Activated CD8-positive, alpha-beta memory T cell treated with anti-CD3 and anti-CD28 coated beads, Interleukin-2, amount 10 ng/mL, durations not matched to agents 7 days and 5 days (primary cell): ENCODE data around the gene GABRB2. TPM values are rescaled to one million over a fixed set of nuclear protein-coding genes. Genes with fewer than 3 reads are reported as not detected.
"Not testable (repeated sequence)": the region's sequence is repeated elsewhere in the genome, so short reads cannot be mapped to it uniquely, and the experiment has no call there.

Experiments used
- ATAC-seq: fragments of 150-1000 bp; cut with Tn5 transposase; one replicate; pipeline ENCODE4 v1.10.0; 2021; ENCODE audit warnings: moderate library complexity
- CTCF ChIA-PET: fragments of 350-600 bp; sonication (Branson Sonifier 250); formaldehyde crosslinking; loops from one replicate; lab custom pipeline; 2021; ENCODE audit warnings: antibody characterized with exemption; lab: Charles Lee
- DNase-seq: peaks from one replicate; pipeline ENCODE4 v3.0.0-alpha.2; 2020
- H3K27ac Mint-ChIP-seq: one replicate; pipeline ENCODE4 v1.8.0; 2021; ENCODE audit warnings: mild to moderate bottlenecking, mixed read lengths
- H3K27me3 Mint-ChIP-seq: one replicate; pipeline ENCODE4 v1.8.0; 2021; ENCODE audit warnings: mixed read lengths
- H3K36me3 Mint-ChIP-seq: one replicate; pipeline ENCODE4 v1.8.0; 2021; ENCODE audit warnings: mild to moderate bottlenecking, mixed read lengths
- H3K4me1 Mint-ChIP-seq: one replicate; pipeline ENCODE4 v1.8.0; 2021; ENCODE audit warnings: mixed read lengths
- H3K4me3 Mint-ChIP-seq: one replicate; pipeline ENCODE4 v1.8.0; 2021; ENCODE audit warnings: mild to moderate bottlenecking, moderate library complexity, mixed read lengths
- H3K9me3 Mint-ChIP-seq: one replicate; pipeline ENCODE4 v1.8.0; 2022; ENCODE audit warnings: low read depth, mixed read lengths
- total RNA-seq, 2 experiments: library from RNA; stranded (reverse); gene quantifications; one replicate each; pipeline ENCODE4 v1.2.3, GENCODE V29; 2021

Gene GABRB2
- total RNA-seq, 2 experiments from 2014 or later: not detected

DNA sequence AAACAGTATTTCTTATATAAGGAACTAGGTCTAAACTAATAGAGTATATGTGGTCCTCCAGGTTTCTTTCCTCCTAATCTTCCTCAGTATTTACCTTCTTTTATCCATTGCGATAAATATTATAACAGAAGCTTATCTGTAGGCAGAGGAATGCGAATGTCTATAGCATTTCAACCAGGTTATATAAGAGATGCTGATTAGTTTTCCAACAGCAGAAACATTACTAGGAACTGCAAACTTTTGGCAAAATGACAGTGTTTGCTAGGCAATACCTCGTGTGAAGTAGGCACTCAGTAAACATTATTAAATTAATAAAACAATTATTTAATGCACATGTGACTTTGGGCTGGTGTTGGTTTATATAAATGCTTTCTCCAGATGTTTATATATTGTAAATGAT is 206.5 kb downstream of the GABRB2 start:
- Mint-ChIP-seq H3K27ac (no peak overlapping the region), H3K27me3 (no peaks in the 10 kb centered on the region), H3K9me3 (no peaks in the 10 kb centered on the region), H3K36me3 (no peaks in the 10 kb centered on the region), H3K4me3 (no peak overlapping the region), H3K4me1 (no peaks in the 10 kb centered on the region)
- ATAC-seq: no peak
- CTCF ChIA-PET: no interaction called here
- no peak for DNase-seq

DNA sequence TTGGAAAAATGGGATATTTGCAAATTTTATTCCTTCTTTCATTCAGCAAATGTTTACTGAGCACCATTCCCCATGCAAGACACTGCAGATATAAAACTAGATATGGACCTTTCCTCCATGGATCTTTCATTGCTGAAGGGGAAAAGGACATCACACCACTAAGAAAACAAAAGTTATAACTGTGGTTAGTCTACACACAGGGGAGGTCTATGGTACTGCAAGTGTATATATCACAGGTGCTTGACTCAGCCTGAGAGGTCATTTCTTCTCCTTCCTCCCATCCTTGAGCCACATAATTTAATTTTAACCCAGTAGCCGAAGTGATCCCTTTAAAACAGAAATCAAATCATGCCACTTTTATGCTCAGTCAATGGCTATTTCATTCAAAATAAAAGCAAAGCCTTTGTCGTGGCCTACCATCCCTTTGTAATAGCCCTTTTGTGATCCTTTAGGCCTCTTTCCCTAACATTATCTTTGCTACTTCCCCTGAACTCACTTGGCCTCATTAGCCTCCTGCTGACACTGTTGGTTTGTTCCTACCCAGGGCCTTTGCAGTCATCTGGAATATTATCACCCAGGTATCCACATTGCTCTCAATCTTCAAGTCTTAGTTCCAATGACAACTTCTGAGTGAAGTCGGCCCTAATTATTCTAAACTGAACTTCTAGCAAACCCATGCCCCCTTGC is 213.2 kb downstream of the GABRB2 start:
- ATAC-seq: no peak
- no peak overlapping the region for H3K4me3 Mint-ChIP-seq
- H3K27me3 Mint-ChIP-seq: no peaks in the 10 kb centered on the region
- no peak overlapping the region for H3K27ac Mint-ChIP-seq
- no peaks in the 10 kb centered on the region for H3K4me1 Mint-ChIP-seq
- no peak for DNase-seq
- CTCF ChIA-PET: no interaction called here
- no peaks in the 10 kb centered on the region for H3K9me3 Mint-ChIP-seq
- H3K36me3 Mint-ChIP-seq: no peaks in the 10 kb centered on the region

DNA sequence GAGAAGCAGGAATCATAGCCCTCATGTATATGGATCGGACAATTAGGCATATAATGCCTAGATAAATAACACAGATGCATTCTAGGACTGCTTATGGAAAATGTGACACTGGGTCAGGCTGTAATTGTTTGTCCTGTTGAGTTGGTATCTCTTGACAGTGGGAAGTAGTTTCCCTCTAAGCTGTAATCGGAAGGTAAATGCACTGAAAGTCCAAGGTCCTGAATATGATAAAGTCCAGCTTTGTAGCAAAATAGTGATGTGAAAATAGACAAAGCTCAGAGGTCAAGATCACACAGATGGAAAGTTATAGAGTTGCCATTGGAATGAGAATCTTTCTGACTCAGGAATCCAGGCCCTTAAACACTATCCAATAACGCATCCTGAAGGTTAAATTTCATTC is 214.2 kb downstream of the GABRB2 start:
- CTCF ChIA-PET: no interaction called here
- DNase-seq (no peak), ATAC-seq (no peak)
- no peaks in the 10 kb centered on the region for H3K36me3 Mint-ChIP-seq
- no peaks in the 10 kb centered on the region for H3K27me3 Mint-ChIP-seq
- H3K27ac Mint-ChIP-seq: no peak overlapping the region
- H3K4me3 Mint-ChIP-seq: no peak overlapping the region
- H3K9me3 Mint-ChIP-seq: no peaks in the 10 kb centered on the region
- no peaks in the 10 kb centered on the region for H3K4me1 Mint-ChIP-seq

DNA sequence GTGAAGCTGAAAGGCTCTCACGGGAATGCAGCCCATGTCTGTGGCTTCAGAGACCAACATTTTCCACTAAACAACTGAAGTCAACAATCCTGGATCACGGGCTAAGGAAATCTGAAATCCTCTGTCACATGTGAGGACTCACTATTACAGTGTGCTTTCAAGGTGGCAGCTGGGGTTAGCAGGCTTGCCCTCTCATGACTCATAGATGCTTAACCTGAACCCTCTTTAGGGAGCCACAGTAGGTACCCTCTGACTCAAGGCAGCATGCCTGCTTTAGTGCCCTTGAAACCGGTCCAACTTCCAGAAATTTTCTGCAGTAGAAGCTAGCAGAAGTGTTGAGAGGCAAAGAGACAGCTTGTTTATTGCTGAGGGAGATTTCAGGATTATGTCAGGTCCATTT is 232.5 kb downstream of the GABRB2 start:
- DNase-seq (no peak), ATAC-seq (no peak)
- Mint-ChIP-seq H3K36me3 (no peaks in the 10 kb centered on the region), H3K27me3 (no peaks in the 10 kb centered on the region), H3K9me3 (no peaks in the 10 kb centered on the region), H3K4me1 (no peaks in the 10 kb centered on the region), H3K4me3 (no peak overlapping the region), H3K27ac (no peak overlapping the region)
- CTCF ChIA-PET: no interaction called here

DNA sequence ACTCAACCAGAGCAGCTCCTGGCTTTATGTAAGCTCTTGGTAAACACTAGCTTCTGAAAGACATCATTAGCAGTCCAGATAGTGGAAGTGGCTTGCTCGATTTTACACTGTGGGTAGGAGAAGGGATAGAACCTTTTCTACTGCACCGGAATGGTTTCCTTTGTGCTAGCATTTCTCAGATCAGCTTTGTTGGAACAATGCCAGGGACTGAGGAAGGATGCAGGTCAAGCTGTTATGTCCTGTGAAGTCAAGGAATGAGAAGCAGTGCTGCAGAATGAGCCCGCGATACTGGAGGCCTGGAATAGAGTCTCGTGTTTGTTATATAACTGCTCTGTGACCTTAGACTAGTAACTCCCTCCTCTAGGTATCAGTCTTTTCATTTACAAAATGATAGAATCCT is 233.6 kb downstream of the GABRB2 start:
- DNase-seq (no peak), ATAC-seq (no peak)
- no peaks in the 10 kb centered on the region for H3K9me3 Mint-ChIP-seq
- no peaks in the 10 kb centered on the region for H3K4me1 Mint-ChIP-seq
- H3K4me3 Mint-ChIP-seq: no peak overlapping the region
- CTCF ChIA-PET: no interaction called here
- H3K27ac Mint-ChIP-seq: no peak overlapping the region
- H3K36me3 Mint-ChIP-seq: no peaks in the 10 kb centered on the region
- H3K27me3 Mint-ChIP-seq: no peaks in the 10 kb centered on the region

DNA sequence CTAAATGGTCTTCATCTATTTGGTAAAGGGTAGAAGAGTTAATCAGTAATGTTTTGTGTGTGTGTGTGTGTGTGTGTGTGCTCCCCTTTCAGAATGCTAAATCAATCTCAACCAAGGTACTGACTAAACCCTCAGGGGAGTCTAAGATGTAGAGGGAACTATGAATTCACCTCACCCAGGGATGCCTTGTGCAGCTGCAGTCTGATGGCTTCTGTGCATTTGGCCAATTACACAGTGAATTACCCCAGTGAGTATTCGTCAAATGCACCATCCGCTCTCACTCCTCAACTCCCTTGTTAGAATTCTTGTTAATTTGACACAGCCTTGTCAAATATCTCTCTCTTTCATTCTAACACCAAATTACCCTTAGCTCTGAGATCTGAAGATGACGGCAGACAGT is 234.6 kb downstream of the GABRB2 start:
- no peak for ATAC-seq
- no peaks in the 10 kb centered on the region for H3K27me3 Mint-ChIP-seq
- no peaks in the 10 kb centered on the region for H3K4me1 Mint-ChIP-seq
- CTCF ChIA-PET: no interaction called here
- H3K36me3 Mint-ChIP-seq: no peaks in the 10 kb centered on the region
- no peak overlapping the region for H3K27ac Mint-ChIP-seq
- DNase-seq: no peak
- no peak overlapping the region for H3K4me3 Mint-ChIP-seq
- no peaks in the 10 kb centered on the region for H3K9me3 Mint-ChIP-seq

DNA sequence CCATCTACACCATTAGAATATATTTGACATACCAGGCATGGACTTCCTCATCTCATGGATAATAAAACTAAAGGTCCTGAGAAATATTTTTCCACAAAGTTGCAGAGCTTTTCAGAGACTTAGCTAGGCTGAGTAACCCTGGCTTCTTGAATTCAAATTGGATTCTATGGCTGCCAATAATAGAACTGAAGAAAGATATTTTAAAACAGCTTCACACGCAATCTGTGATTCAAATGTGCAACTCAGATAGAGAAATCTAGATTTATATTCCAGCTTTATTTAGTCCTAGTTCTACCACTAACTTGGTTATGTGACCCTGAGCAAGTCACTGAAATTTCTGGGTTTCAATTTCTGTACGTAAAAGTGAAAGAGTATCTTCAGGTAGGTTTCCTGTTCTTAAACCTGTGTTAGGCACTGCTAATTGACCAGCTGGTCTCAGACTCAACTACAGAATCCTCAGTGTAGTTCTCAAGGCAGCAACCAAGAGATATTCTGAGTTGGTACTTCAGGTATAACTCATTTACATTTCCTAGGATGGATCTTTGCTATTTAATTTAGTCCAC is 235.3 kb downstream of the GABRB2 start:
- Mint-ChIP-seq H3K9me3 (no peaks in the 10 kb centered on the region), H3K27ac (no peak overlapping the region), H3K4me1 (no peaks in the 10 kb centered on the region), H3K27me3 (no peaks in the 10 kb centered on the region), H3K4me3 (no peak overlapping the region), H3K36me3 (no peaks in the 10 kb centered on the region)
- ATAC-seq (no peak), DNase-seq (no peak)
- CTCF ChIA-PET: no interaction called here

DNA sequence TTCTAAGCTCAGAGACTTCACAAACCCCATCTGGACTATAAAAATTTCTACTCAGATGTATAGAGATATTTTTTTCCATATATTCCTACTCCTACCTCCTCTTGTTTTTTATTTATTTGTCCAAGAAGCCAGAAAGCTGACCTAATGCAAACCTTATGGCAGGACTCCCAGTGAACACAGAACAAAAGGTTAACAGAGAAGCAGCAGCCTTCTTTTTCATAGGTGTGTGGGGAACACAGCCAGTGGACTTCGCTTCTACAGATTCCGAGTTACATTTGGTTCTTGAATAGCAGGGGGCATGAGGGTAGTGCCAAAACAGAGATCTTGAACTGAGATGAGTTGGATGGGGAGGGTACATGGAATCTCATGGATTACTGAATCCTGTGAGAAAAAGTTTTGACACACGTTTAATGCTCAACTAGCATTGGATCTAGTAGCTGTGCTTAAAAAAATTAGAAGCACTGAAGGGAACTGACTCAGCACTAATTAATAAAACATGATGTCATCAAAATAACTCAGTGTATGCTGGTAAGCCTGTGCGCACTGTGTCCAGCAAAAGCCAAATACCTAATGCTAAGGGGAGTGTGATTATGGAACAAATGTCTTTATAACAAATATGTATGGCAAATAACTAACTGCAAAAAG is 240.1 kb downstream of the GABRB2 start:
- Mint-ChIP-seq H3K27ac (no peak overlapping the region), H3K4me3 (no peak overlapping the region), H3K36me3 (no peaks in the 10 kb centered on the region), H3K4me1 (no peaks in the 10 kb centered on the region), H3K27me3 (no peaks in the 10 kb centered on the region), H3K9me3 (no peaks in the 10 kb centered on the region)
- ATAC-seq: no peak
- DNase-seq: no peak
- CTCF ChIA-PET: no interaction called here

DNA sequence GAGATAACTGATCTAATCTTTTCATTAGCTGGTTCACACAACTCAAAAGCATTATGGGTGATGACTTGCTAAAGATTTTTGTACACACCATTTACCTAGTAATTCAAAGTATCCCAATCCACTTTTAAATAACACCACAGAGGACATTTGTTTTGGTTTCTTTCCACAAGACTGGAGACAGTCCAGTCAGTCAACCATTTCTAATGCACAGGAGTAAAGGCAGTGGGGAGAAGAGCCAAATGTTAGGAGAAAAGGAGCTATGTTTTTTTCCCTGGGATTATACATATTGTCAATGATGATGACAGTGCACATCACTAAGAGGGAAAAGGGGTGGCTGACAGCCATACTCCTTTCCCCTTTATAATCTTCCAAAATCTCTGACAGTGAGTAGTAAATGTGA is 240.9 kb downstream of the GABRB2 start:
- no peak overlapping the region for H3K27ac Mint-ChIP-seq
- H3K4me1 Mint-ChIP-seq: no peaks in the 10 kb centered on the region
- DNase-seq: no peak
- ATAC-seq: no peak
- no peaks in the 10 kb centered on the region for H3K36me3 Mint-ChIP-seq
- no peak overlapping the region for H3K4me3 Mint-ChIP-seq
- H3K27me3 Mint-ChIP-seq: no peaks in the 10 kb centered on the region
- H3K9me3 Mint-ChIP-seq: no peaks in the 10 kb centered on the region
- CTCF ChIA-PET: no interaction called here

DNA sequence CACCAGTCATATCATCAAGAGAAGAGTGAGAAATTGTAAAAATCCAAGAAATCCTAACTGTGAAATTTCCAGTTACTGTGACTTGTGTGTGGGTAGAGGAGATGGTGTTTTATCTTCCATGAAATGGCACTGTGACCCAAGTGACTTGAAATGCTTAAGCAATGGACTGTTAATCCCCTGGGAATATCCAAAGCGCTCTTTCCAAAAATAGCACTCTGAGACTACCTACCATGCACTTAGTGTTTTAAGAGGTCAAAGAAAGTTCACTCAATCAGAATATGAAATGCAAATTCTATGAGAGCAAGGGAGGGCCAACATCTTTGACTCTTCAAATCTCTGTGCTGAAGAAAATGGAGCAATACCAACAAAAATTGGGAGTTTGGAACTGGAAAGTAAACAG is 244.0 kb downstream of the GABRB2 start:
- no peak overlapping the region for H3K4me3 Mint-ChIP-seq
- H3K27me3 Mint-ChIP-seq: no peaks in the 10 kb centered on the region
- CTCF ChIA-PET: no interaction called here
- DNase-seq: no peak
- no peaks in the 10 kb centered on the region for H3K4me1 Mint-ChIP-seq
- no peak overlapping the region for H3K27ac Mint-ChIP-seq
- ATAC-seq: no peak
- H3K9me3 Mint-ChIP-seq: no peaks in the 10 kb centered on the region
- H3K36me3 Mint-ChIP-seq: no peaks in the 10 kb centered on the region

DNA sequence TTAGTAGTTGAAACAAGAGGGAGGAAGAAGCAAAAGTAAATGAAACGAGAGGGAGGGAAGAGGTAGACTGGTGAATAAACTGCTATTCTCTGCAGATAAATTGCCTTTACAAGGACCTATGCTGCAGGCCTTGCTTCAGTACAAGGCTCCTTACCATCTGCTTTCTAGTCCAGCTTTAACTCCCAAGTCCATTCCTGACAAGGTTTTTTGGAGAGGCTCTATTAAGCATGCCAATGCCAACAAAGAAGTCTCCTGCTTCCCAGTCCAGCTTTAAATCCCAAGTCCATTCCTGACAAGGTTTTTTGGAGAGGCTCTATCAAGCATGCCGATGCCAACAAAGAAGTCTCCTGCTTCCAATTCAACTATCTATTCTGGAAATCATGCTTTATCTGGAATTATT is 244.9 kb downstream of the GABRB2 start:
- CTCF ChIA-PET: no interaction called here
- Mint-ChIP-seq H3K27ac (no peak overlapping the region), H3K9me3 (no peaks in the 10 kb centered on the region), H3K36me3 (no peaks in the 10 kb centered on the region), H3K4me1 (no peaks in the 10 kb centered on the region), H3K27me3 (no peaks in the 10 kb centered on the region), H3K4me3 (no peak overlapping the region)
- ATAC-seq (no peak), DNase-seq (no peak)

DNA sequence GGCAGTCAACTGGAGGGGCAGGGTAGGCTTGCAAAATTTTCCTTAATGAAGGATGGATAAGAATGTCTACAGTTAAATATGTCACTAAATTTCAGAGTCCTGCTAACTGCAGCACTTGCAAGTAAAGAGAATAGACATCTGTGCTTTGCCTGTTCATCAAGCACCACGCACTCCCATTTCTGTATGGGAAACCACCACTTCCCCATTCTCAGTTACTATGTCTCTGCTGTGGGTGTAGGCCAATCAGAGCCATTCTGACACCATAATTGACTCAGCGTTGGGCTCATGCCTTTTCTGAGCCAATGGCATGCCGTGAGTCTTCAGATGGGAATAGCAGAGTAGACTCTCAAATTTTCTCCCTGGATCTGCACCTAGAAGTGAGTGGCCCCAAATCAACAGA is 247.5 kb downstream of the GABRB2 start:
- H3K4me1 Mint-ChIP-seq: no peaks in the 10 kb centered on the region
- no peaks in the 10 kb centered on the region for H3K27me3 Mint-ChIP-seq
- no peaks in the 10 kb centered on the region for H3K36me3 Mint-ChIP-seq
- no peak overlapping the region for H3K4me3 Mint-ChIP-seq
- no peak for ATAC-seq
- no peak overlapping the region for H3K27ac Mint-ChIP-seq
- no peak for DNase-seq
- CTCF ChIA-PET: no interaction called here
- H3K9me3 Mint-ChIP-seq: peaks cover 3% of the 10 kb centered on the region

DNA sequence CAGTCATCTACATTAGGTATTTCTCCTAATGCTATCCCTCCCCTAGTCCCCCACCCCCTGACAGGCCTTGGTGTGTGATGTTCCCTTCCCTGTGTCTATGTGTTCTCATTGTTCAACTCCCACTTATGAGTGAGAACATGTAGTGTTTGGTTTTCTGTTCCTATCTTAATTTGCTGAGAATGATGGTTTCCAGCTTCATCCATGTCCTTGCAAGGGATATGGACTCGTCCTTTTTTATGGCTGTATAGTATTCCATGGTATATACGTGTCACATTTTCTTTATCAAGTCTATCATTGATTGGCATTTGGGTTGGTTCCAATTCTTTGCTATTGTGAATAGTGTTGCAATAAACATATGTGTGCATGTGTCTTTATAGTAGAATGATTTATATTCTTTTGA is 249.1 kb downstream of the GABRB2 start:
- ATAC-seq, H3K4me1 Mint-ChIP-seq, H3K4me3 Mint-ChIP-seq, DNase-seq, H3K27me3 Mint-ChIP-seq, CTCF ChIA-PET, H3K36me3 Mint-ChIP-seq, H3K9me3 Mint-ChIP-seq, H3K27ac Mint-ChIP-seq: not testable (repeated sequence)

DNA sequence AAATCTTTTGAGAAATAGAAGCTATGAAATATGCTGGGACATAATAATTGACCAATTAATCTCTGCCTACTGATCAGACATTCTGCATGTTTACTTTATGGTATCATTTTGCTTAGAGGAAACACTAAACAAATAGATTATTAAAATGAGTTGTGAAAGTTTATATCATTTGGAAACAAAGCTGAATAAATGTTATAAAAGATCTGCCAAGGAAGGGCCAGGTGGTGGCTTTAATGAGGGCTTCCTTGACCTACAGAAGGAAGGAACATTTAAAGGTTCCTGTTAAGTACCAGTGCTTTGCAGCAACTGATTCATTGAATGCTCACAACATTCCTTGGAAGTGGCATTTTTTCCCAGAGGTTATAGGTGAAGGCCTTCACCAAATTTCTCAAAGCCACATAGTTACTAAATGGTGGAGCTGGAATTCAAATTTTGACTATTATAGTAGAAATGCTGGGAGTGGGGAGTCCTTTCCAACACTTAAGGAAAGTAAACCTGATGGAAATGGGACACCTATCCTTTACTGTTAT is 250.7 kb downstream of the GABRB2 start:
- Mint-ChIP-seq H3K36me3 (no peaks in the 10 kb centered on the region), H3K9me3 (peaks cover 5% of the 10 kb centered on the region), H3K4me3 (no peak overlapping the region), H3K27me3 (no peaks in the 10 kb centered on the region), H3K27ac (no peak overlapping the region), H3K4me1 (no peaks in the 10 kb centered on the region)
- DNase-seq (no peak), ATAC-seq (no peak)
- CTCF ChIA-PET: no interaction called here
